Right kidney (tissue), 1 donor: ENCODE results near the gene NDRG3.
A peak's percentile ranks its signal among the peaks of the same experiment; 100 is the strongest.

Experiments
- DNase-seq: peaks from one replicate; pipeline ENCODE4 v3.0.0-alpha.2; 2016

Gene NDRG3

DNA sequence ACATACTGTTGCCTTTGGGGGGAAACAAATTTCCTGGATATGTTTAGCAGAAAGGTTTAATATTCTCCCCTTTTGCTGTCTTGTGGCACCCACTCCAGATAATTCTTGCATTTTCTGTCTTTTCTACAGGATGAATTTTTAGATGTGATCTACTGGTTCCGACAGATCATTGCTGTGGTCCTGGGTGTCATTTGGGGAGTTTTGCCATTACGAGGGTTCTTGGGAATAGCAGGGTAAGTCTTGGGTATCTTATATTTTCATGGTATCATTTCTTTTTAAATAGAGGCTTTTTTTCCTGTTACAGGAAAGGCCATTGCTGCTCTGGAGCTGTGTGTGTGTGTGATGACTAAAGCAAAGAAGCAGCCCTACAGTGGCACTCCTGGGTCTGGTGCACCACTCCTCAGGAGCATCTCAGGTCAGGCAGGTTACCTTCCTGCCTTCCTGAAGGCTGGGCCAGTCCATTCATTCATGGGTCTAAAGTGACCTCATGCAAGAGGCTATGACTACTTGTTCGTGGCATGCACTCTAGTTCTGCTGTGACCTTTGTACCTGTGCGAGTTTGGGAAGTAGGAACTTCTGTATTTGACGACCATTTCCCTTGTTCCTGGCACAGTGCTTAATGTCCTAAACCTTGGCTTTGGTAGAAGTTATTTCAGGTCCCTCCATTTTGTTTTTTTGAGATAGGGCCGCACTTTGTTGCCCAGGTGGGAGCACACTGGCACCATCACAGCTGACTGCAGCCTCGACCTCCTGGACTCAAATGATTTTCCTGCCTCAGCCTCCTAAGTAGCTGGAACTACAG is 138.1 kb downstream of the NDRG3 start:
- DNase-seq = no peak

- no peak for DNase-seq
Measured at GRCh38 chr20:36606158-36607066, 139.5 kb downstream of the NDRG3 start.

GRCh38 chr20:36605399-36606157 is 140.3 kb downstream of the NDRG3 start, which contains the start of gene RAB5IF:
RAB5IF (plus strand) TSS chr20:36605779; CDS start chr20:36605952, 173 bp downstream.
- peak; percentile 97 for DNase-seq

- DNase-seq = no peak
Measured at GRCh38 chr20:36604952-36605398, 140.9 kb downstream of the NDRG3 start.
